Prostate gland (tissue), 2 donors: ENCODE results near the gene SLC34A3. TPM values are rescaled to one million over a fixed set of nuclear protein-coding genes. Genes with fewer than 3 reads are reported as not detected.
"Not testable (repeated sequence)": the region's sequence is repeated elsewhere in the genome, so short reads cannot be mapped to it uniquely, and the experiment has no call there.

Experiments
- DNase-seq: peaks from one replicate; pipeline ENCODE4 v3.0.0-alpha.2; 2019; ENCODE audit warnings: low spot score
- H3K27ac ChIP-seq, 2 donors: fragments of 200-600 bp; sonication (generic); 2 replicates each; pipeline ENCODE4 v1.5.1; 2017 to 2019
- H3K27me3 ChIP-seq: fragments of 200-600 bp; sonication (generic); replicated peaks from 2 replicates; pipeline ENCODE4 v1.5.1; 2019; ENCODE audit not compliant: insufficient read depth
- H3K36me3 ChIP-seq, 2 donors: fragments of 200-600 bp; sonication (generic); 1 replicate in 1 of 2; 2 replicates in 1 of 2; pipeline versions ENCODE4 v1.5.1 to v1.8.1; 2017 to 2019
- H3K4me1 ChIP-seq: fragments of 200-600 bp; sonication (generic); replicated peaks from 2 replicates; pipeline ENCODE4 v1.5.1; 2019
- H3K4me3 ChIP-seq, 2 donors: fragments of 200-600 bp; sonication (generic); 2 replicates each; pipeline ENCODE4 v1.5.1; 2017 to 2019
- H3K9me3 ChIP-seq: fragments of 200-600 bp; sonication (generic); 2 replicates; pipeline ENCODE4 v1.5.1; 2017
- POLR2A ChIP-seq: fragments of 450-650 bp; IDR thresholded peaks from one replicate; pipeline ENCODE4 v1.6.1; 2016; ENCODE audit warnings: antibody characterized with exemption, mild to moderate bottlenecking
- POLR2AphosphoS5 ChIP-seq: sonication (generic); formaldehyde crosslinking; IDR thresholded peaks from one replicate; pipeline ENCODE4 v1.6.1; 2017; ENCODE audit warnings: antibody characterized with exemption
- WGBS: methylation state at CpG from one replicate; pipeline ENCODE4 v1.1.5; 2018; 5-methylcytosine and 5-hydroxymethylcytosine counted together
- intact Hi-C: fragments of 100-400 bp; cut with DNase I; formaldehyde crosslinking; loops from one replicate; pipeline ENCODE4 v1.14.2; 2022
- total RNA-seq, 2 donors: library from RNA; depleted of rRNA; stranded (reverse); fragments of >200 nt; gene quantifications; one replicate each; pipeline ENCODE4 v1.1.0, GENCODE V29; 2016
- TF ChIP-seq, protein P1 (sequence below), 4 experiments: fragments of 200-600 bp in 2 of 4; fragments of 450-650 bp in 2 of 4; sonication (generic) in 2 of 4; IDR thresholded peaks; 1 replicate in 3 of 4; 2 replicates in 1 of 4; pipeline ENCODE4 v1.5.1; 2016 to 2019; ENCODE audit warnings: antibody characterized with exemption in 4 of 4, mild to moderate bottlenecking in 2 of 4, moderate library complexity in 2 of 4

SLC34A3 gene
- total RNA-seq, 2 donors from 2014 or later, result 0.57 TPM; not detected in 1

DNA sequence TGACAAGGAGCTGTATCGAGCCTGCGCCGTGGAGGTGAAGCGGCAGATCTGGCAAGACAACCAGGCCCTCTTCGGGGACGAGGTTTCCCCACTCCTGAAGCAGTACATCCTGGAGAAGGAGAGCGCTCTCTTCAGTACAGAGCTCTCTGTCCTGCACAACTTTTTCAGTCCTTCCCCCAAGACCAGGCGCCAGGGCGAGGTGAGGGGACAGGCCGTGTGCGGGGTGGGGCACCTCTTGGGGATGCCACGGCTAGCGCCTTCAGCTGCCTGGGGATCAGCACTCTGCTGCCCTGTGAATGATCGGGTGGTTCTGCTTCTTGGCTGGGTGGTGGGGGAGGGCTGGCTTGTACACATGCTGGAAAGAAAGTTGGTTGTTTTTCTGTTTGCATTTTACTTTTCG lies 26.2 kb downstream of the SLC34A3 start:
- TF ChIP-seq, protein P1, sequence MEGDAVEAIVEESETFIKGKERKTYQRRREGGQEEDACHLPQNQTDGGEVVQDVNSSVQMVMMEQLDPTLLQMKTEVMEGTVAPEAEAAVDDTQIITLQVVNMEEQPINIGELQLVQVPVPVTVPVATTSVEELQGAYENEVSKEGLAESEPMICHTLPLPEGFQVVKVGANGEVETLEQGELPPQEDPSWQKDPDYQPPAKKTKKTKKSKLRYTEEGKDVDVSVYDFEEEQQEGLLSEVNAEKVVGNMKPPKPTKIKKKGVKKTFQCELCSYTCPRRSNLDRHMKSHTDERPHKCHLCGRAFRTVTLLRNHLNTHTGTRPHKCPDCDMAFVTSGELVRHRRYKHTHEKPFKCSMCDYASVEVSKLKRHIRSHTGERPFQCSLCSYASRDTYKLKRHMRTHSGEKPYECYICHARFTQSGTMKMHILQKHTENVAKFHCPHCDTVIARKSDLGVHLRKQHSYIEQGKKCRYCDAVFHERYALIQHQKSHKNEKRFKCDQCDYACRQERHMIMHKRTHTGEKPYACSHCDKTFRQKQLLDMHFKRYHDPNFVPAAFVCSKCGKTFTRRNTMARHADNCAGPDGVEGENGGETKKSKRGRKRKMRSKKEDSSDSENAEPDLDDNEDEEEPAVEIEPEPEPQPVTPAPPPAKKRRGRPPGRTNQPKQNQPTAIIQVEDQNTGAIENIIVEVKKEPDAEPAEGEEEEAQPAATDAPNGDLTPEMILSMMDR (IDR thresholded peaks at IDR 0.05), result no peak
- TF ChIP-seq POLR2AphosphoS5 (no peak), POLR2A (no peak)
- no peak overlapping the region for H3K4me3 ChIP-seq
- no peaks in the 10 kb centered on the region for H3K36me3 ChIP-seq
- 91% methylated on average over 15 of the region's 15 CpGs for WGBS
- H3K9me3 ChIP-seq, result no peaks in the 10 kb centered on the region
- H3K27me3 ChIP-seq, result no peaks in the 10 kb centered on the region
- no peak overlapping the region for H3K27ac ChIP-seq
- intact Hi-C loops, result no loop called here
- peaks cover 12% of the 10 kb centered on the region for H3K4me1 ChIP-seq
- no peak for DNase-seq

DNA sequence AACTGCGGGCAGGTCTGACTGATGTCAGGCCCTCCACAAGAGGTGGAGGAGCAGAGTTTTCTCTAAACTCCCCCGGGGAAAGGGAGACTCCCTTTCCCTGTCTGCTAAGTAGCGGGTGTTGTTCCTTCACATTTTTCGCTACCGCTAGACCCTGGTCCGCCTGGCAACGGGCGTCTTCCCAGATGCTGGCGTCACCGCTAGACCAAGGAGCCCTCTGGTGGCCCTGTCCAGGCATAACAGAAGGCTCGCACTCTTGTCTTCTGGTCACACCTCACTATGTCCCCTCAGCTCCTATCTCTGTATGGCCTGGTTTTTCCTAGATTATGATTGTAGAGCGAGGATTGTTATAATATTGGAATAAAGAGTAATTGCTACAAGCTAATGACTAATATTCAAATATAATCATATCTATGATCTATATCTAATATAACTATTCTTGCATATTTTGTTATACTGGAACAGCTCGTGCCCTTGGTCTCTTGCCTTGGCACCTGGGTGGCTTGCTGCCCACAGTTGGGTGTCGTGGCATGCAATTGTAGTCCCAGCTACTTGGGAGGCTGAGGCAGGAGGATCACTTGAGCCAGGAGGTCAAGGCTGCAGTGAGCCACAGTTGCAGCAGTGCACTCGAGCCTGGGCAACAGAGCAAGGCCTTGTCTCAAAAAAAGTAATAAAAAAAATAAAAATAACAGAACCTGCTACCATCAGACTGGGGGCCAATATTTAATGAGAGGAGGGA lies 31.6 kb downstream of the SLC34A3 start:
- TF ChIP-seq, protein P1 (IDR thresholded peaks at IDR 0.05), result peak in 2 of 4 experiments; percentile 40 to 50
- peak; percentile 7 for TF ChIP-seq POLR2AphosphoS5
- WGBS, result 50% methylated on average over 15 of the region's 15 CpGs
- H3K36me3 ChIP-seq, H3K9me3 ChIP-seq, H3K4me3 ChIP-seq, H3K4me1 ChIP-seq, intact Hi-C loops, DNase-seq, H3K27ac ChIP-seq, H3K27me3 ChIP-seq: not testable (repeated sequence)

DNA sequence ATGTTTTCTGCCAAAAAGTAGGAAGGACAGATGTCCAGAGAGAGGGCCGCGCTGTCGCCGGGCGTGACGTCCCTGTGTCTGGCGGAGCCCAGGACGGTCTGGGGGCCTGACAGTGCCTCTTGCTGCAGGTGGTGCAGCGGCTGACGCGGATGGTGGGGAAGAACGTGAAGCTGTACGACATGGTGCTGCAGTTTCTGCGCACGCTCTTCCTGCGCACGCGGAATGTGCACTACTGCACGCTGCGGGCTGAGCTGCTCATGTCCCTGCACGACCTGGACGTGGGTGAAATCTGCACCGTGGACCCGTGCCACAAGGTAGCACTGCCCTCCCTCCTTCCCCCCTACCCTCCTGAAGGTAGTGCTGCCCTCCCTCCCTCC lies 32.2 kb downstream of the SLC34A3 start:
- WGBS, result 85% methylated on average over 24 of the region's 24 CpGs

DNA sequence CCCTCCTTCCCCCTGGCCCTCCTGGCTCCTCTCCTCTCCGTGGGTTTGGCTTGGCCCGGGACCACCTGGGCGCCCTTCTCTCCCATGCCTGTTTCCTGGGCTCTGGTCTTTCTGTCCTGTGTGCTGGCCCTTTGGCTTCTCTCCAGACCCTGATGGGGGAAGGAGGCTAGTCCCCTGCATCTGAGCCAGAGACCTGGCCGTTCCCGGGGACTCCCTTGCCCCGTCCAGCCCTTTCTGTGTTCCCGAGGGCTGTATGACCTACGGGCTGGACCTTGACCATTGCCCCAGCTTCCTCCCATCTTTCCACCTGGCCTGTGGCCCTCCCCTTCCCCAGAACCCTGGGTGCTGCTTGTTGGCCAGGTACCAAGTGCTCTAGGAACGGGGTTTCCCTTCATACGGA lies 32.8 kb downstream of the SLC34A3 start:
- Histone ChIP-seq H3K36me3 (peaks cover 0 to 7% of the 10 kb centered on the region in 2 donors), H3K27ac (no peak overlapping the region), H3K27me3 (no peaks in the 10 kb centered on the region), H3K4me1 (peaks cover 3% of the 10 kb centered on the region), H3K4me3 (no peak overlapping the region), H3K9me3 (no peaks in the 10 kb centered on the region)
- TF ChIP-seq POLR2A (no peak), POLR2AphosphoS5 (no peak)
- TF ChIP-seq, protein P1 (IDR thresholded peaks at IDR 0.05), result no peak
- WGBS, result 89% methylated on average over 8 of the region's 10 CpGs
- DNase-seq, result no peak
- intact Hi-C loops, result no loop called here

More for the DNA sequence above, 32.2 kb downstream of the SLC34A3 start:
- intact Hi-C loops, result no loop called here
- TF ChIP-seq, protein P1 (IDR thresholded peaks at IDR 0.05), result no peak
- TF ChIP-seq POLR2A (no peak), POLR2AphosphoS5 (no peak)
- peaks cover 0 to 7% of the 10 kb centered on the region in 2 donors for H3K36me3 ChIP-seq
- H3K27me3 ChIP-seq, result no peaks in the 10 kb centered on the region
- H3K4me1 ChIP-seq, result no peaks in the 10 kb centered on the region
- H3K27ac ChIP-seq, result no peak overlapping the region
- no peak overlapping the region for H3K4me3 ChIP-seq
- H3K9me3 ChIP-seq, result no peaks in the 10 kb centered on the region
- DNase-seq, result no peak

DNA sequence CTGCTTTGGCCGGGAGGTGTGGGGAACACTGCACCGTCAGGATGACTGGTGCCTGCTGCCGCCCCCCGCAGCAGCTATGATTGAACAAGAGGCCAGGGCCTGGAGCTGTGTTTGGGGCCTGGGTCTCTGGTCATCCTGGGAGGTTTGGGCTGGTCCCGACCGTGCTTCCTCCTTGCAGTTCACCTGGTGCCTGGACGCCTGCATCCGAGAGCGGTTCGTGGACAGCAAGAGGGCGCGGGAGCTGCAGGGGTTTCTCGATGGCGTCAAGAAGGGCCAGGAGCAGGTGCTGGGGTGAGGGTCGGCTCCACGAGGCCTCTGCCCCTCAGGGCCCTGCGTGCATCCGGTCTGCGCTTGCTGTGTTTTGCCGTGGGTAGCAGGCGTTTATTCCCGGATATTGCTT lies 33.4 kb downstream of the SLC34A3 start:
- H3K27ac ChIP-seq, result no peak overlapping the region
- no peaks in the 10 kb centered on the region for H3K9me3 ChIP-seq
- intact Hi-C loops, result no loop called here
- DNase-seq, result no peak
- 97% methylated on average over 22 of the region's 22 CpGs for WGBS
- H3K4me1 ChIP-seq, result peaks cover 9% of the 10 kb centered on the region
- no peaks in the 10 kb centered on the region for H3K27me3 ChIP-seq
- H3K36me3 ChIP-seq, result peaks cover 0 to 7% of the 10 kb centered on the region in 2 donors
- no peak for TF ChIP-seq POLR2AphosphoS5
- TF ChIP-seq, protein P1 (IDR thresholded peaks at IDR 0.05), result no peak
- no peak for TF ChIP-seq POLR2A
- H3K4me3 ChIP-seq, result no peak overlapping the region
